SK-N-SH (cell line): Measurements from ENCODE around the gene GP1BA. TPM values are rescaled to one million over a fixed set of nuclear protein-coding genes. Genes with fewer than 3 reads are reported as not detected.

Source experiments
- CTCF ChIA-PET: fragments of 300-600, 350-600 bp; formaldehyde crosslinking; extraction: SDS; loops from one replicate; lab custom pipeline; 2021; lab: Yijun Ruan, JAX
- POLR2A ChIA-PET: fragments of 350-600 bp; sonication (Branson Sonifier 250); formaldehyde crosslinking; extraction: SDS; loops from one replicate; lab custom pipeline; 2020; ENCODE audit warnings: antibody characterized with exemption, inconsistent platforms; lab: Yijun Ruan, JAX
- DNase-seq: peaks from one replicate; pipeline ENCODE4 v3.0.0; 2012
- H2AFZ ChIP-seq: fragments of 200-600 bp; sonication (generic); 2 replicates; pipeline ENCODE4 v1.8.1; 2016; ENCODE audit warnings: antibody characterized with exemption, mild to moderate bottlenecking, low read depth
- H3F3A ChIP-seq: fragments of 200-600 bp; sonication (generic); replicated peaks from 2 replicates; pipeline ENCODE3; 2016; ENCODE audit warnings: antibody characterized with exemption, mild to moderate bottlenecking; ENCODE audit not compliant: insufficient read depth
- H3K27ac ChIP-seq, 2 experiments: fragments of 200-500 bp in 1 of 2; fragments of 200-600 bp in 1 of 2; sonication (Bioruptor generic) in 1 of 2; sonication (generic), shearing (Covaris generic) in 1 of 2; 2 replicates each; pipeline versions ENCODE4 v1.5.1 to v1.6.1; 2014 to 2016; ENCODE audit warnings: low read depth in 2 of 2, inconsistent platforms in 1 of 2, low read length in 1 of 2, mild to moderate bottlenecking in 1 of 2, mixed read lengths in 1 of 2
- H3K27me3 ChIP-seq: fragments of 200-600 bp; sonication (generic), shearing (Covaris generic); 2 replicates; pipeline ENCODE4 v1.6.1; 2016; ENCODE audit warnings: mixed run types; ENCODE audit not compliant: insufficient read depth
- H3K36me3 ChIP-seq, 2 experiments: fragments of 200-500 bp in 1 of 2; fragments of 200-600 bp in 1 of 2; sonication (Bioruptor generic) in 1 of 2; sonication (generic) in 1 of 2; replicated peaks in 1 of 2; 2 replicates each; pipeline versions ENCODE3 to v1.5.1; 2014 to 2016; ENCODE audit warnings: low read length in 1 of 2, mild to moderate bottlenecking in 1 of 2; ENCODE audit not compliant: insufficient read depth in 2 of 2, control insufficient read depth in 1 of 2
- H3K4me1 ChIP-seq, 2 experiments: fragments of 200-500 bp in 1 of 2; fragments of 200-600 bp in 1 of 2; sonication (Bioruptor generic) in 1 of 2; sonication (generic), shearing (Covaris generic) in 1 of 2; 2 replicates each; pipeline versions ENCODE4 v1.5.1 to v1.6.1; 2014 to 2016; ENCODE audit warnings: low read depth in 1 of 2, low read length in 1 of 2, mixed run types in 1 of 2; ENCODE audit not compliant: insufficient read depth in 2 of 2, control insufficient read depth in 1 of 2
- H3K4me2 ChIP-seq: fragments of 200-600 bp; sonication (generic), shearing (Covaris generic); 2 replicates; pipeline ENCODE4 v1.6.1; 2017; ENCODE audit warnings: mixed run types
- H3K4me3 ChIP-seq, 2 experiments: fragments of 200-500 bp in 1 of 2; fragments of 200-600 bp in 1 of 2; sonication (Bioruptor generic) in 1 of 2; sonication (generic), shearing (Covaris generic) in 1 of 2; 2 replicates each; pipeline versions ENCODE4 v1.5.1 to v1.8.1; 2014 to 2016; ENCODE audit warnings: low read depth in 2 of 2, inconsistent platforms in 1 of 2, low read length in 1 of 2, mild to moderate bottlenecking in 1 of 2, mixed read lengths in 1 of 2, moderate library complexity in 1 of 2
- H3K79me2 ChIP-seq: fragments of 200-600 bp; sonication (generic); 2 replicates; pipeline ENCODE4 v1.8.1; 2017; ENCODE audit warnings: mild to moderate bottlenecking; ENCODE audit not compliant: insufficient read depth
- H3K9ac ChIP-seq: fragments of 200-600 bp; sonication (generic); 2 replicates; pipeline ENCODE4 v1.6.1; 2017; ENCODE audit warnings: mixed run types
- H3K9me2 ChIP-seq: fragments of 200-600 bp; sonication (generic); 2 replicates; pipeline ENCODE4 v1.6.1; 2017; ENCODE audit warnings: mixed run types
- H3K9me3 ChIP-seq: fragments of 200-600 bp; sonication (generic); 2 replicates; pipeline ENCODE4 v1.6.1; 2017; ENCODE audit warnings: mixed run types, mild to moderate bottlenecking, moderate library complexity
- H4K20me1 ChIP-seq: fragments of 200-600 bp; sonication (generic); 2 replicates; pipeline ENCODE4 v1.6.1; 2017; ENCODE audit warnings: mild to moderate bottlenecking, mixed run types; ENCODE audit not compliant: insufficient read depth
- CTCF ChIP-seq: fragments of 200-600 bp; sonication (generic); IDR thresholded peaks from 2 replicates; pipeline ENCODE4 v1.6.1; 2017; ENCODE audit warnings: antibody characterized with exemption, mild to moderate bottlenecking, moderate library complexity
- ELF1 ChIP-seq: IDR thresholded peaks from 2 replicates; pipeline ENCODE4 v1.4.0; 2012
- EP300 ChIP-seq, 2 experiments: IDR thresholded peaks; 2 replicates each; pipeline versions ENCODE4 v1.4.0 to v1.6.1; 2012; ENCODE audit warnings: borderline replicate concordance in 1 of 2, low read depth in 1 of 2, low read length in 1 of 2
- FOSL2 ChIP-seq: IDR thresholded peaks from 2 replicates; pipeline ENCODE4 v1.4.0; 2012; ENCODE audit warnings: low read depth, mild to moderate bottlenecking, moderate library complexity, borderline replicate concordance
- FOXM1 ChIP-seq: IDR thresholded peaks from 2 replicates; pipeline ENCODE4 v1.4.0; 2012; ENCODE audit warnings: low read depth, mild to moderate bottlenecking
- GATA2 ChIP-seq: sonication (generic); formaldehyde crosslinking; IDR thresholded peaks from 2 replicates; pipeline ENCODE4 v1.5.0; 2020; ENCODE audit warnings: mild to moderate bottlenecking, missing genetic modification reagents
- IRF3 ChIP-seq: fragments of 150-350 bp; IDR thresholded peaks from 2 replicates; pipeline ENCODE4 v1.6.1; 2016; ENCODE audit warnings: mild to moderate bottlenecking, low read depth, low read length
- JUND ChIP-seq: IDR thresholded peaks from 2 replicates; pipeline ENCODE4 v1.4.0; 2012
- MAX ChIP-seq: IDR thresholded peaks from 2 replicates; pipeline ENCODE4 v1.4.0; 2012; ENCODE audit warnings: low read depth
- MEF2A ChIP-seq: IDR thresholded peaks from 2 replicates; pipeline ENCODE4 v1.4.0; 2012; ENCODE audit warnings: low read depth, borderline replicate concordance
- MXI1 ChIP-seq: IDR thresholded peaks from 2 replicates; pipeline ENCODE4 v1.6.1; 2012; ENCODE audit warnings: mild to moderate bottlenecking, low read depth, low read length, improper control_type of control experiment
- NFIC ChIP-seq: IDR thresholded peaks from 2 replicates; pipeline ENCODE4 v1.4.0; 2012; ENCODE audit warnings: borderline replicate concordance
- NRF1 ChIP-seq: IDR thresholded peaks from 2 replicates; pipeline ENCODE4 v1.6.1; 2012; ENCODE audit warnings: low read depth, mild to moderate bottlenecking, low read length
- POLR2AphosphoS5 ChIP-seq: IDR thresholded peaks from 2 replicates; pipeline ENCODE4 v1.6.1; 2012; ENCODE audit warnings: low read depth, low read length
- RCOR1 ChIP-seq: fragments of 150-350 bp; IDR thresholded peaks from 2 replicates; pipeline ENCODE4 v1.6.1; 2017; ENCODE audit warnings: antibody characterized with exemption, low read length
- RFX5 ChIP-seq: IDR thresholded peaks from 2 replicates; pipeline ENCODE4 v1.6.1; 2012; ENCODE audit warnings: mild to moderate bottlenecking, improper control_type of control experiment, low read length
- SIN3A ChIP-seq: IDR thresholded peaks from 2 replicates; pipeline ENCODE4 v1.6.1; 2012; ENCODE audit warnings: low read depth, mild to moderate bottlenecking, low read length, moderate library complexity, borderline replicate concordance
- SMC3 ChIP-seq: IDR thresholded peaks from 2 replicates; pipeline ENCODE4 v1.6.1; 2012; ENCODE audit warnings: low read depth, low read length, improper control_type of control experiment
- TCF12 ChIP-seq: IDR thresholded peaks from 2 replicates; pipeline ENCODE4 v1.4.0; 2012
- TEAD4 ChIP-seq: IDR thresholded peaks from 2 replicates; pipeline ENCODE4 v1.4.0; 2012; ENCODE audit warnings: mild to moderate bottlenecking, borderline replicate concordance; ENCODE audit not compliant: insufficient read depth
- USF1 ChIP-seq: IDR thresholded peaks from 2 replicates; pipeline ENCODE4 v1.4.0; 2012; ENCODE audit warnings: low read depth, borderline replicate concordance
- YY1 ChIP-seq: IDR thresholded peaks from 2 replicates; pipeline ENCODE4 v1.4.0; 2012; ENCODE audit warnings: low read depth, mild to moderate bottlenecking
- WGBS: methylation state at CpG from one replicate; pipeline ENCODE4 v1.1.6; 2017; ENCODE audit warnings: low lambda C conversion rate; 5-methylcytosine and 5-hydroxymethylcytosine counted together
- polyA plus RNA-seq, 3 experiments: library from polyadenylated mRNA; depleted of rRNA; stranded (reverse); fragments of >200 nt; gene quantifications; 2 replicates each; pipeline ENCODE4 v1.2.3, GENCODE V29; 2012
- TF ChIP-seq, protein P1 (sequence below): fragments of 150-350 bp; IDR thresholded peaks from 2 replicates; pipeline ENCODE4 v1.6.1; 2017; ENCODE audit warnings: antibody characterized with exemption, low read length, low read depth, borderline replicate concordance

The GP1BA gene
- polyA plus RNA-seq, 1 of the 3 experiments (the other 2 are of a cell fraction), result not detected

- Histone ChIP-seq H3K4me1 (peaks cover 9 to 14% of the 10 kb centered on the region in 2 experiments; a peak in 2 of 4 replicates), H3K4me3 (no peak overlapping the region), H3K79me2 (peaks cover 22% of the 10 kb centered on the region), H3K4me2 (no peak overlapping the region), H3K36me3 (peaks cover 18 to 35% of the 10 kb centered on the region in 2 experiments), H4K20me1 (no peaks in the 10 kb centered on the region), H3K9me3 (no peaks in the 10 kb centered on the region), H3K9me2 (no peaks in the 10 kb centered on the region), H2AFZ (no peak overlapping the region), H3K27ac (no peak overlapping the region), H3K27me3 (no peaks in the 10 kb centered on the region), H3K9ac (no peak overlapping the region), H3F3A (peaks cover 7% of the 10 kb centered on the region)
- WGBS, result 93% methylated on average over 10 of the region's 12 CpGs
- ChIA-PET CTCF (interaction anchor here (1.1 to 6.6 kb wide), 4 partner anchors 7 to 69 kb away, joined by 3 to 52 read pairs (median 22); partner anchors contain the start of genes CAMTA2, CHRNE and KIF1C), POLR2A (interaction anchor here (1.1 kb wide), 1 partner anchor 8 kb away, joined by 3 read pairs; no protein-coding TSS in a partner anchor)
- DNase-seq, result no peak
- TF ChIP-seq FOSL2, result no peak
- no peak for TF ChIP-seq POLR2AphosphoS5
- no peak for TF ChIP-seq YY1
- no peak for TF ChIP-seq IRF3
- TF ChIP-seq FOXM1, result no peak
- TF ChIP-seq GATA2 (CRISPR knock-in tag), result no peak
- no peak for TF ChIP-seq USF1
- TF ChIP-seq SMC3, result no peak
These were observed 40.7 kb downstream of the GP1BA start for GRCh38 chr17:4972752-4973151.

- ChIA-PET POLR2A (no interaction called here), CTCF (interaction anchor here (1.1 to 6.6 kb wide), 5 partner anchors 7 to 89 kb away, joined by 3 to 52 read pairs (median 4); partner anchors contain the start of genes CHRNE and KIF1C)
- Histone ChIP-seq H4K20me1 (no peaks in the 10 kb centered on the region), H3K79me2 (peaks cover 18% of the 10 kb centered on the region), H3K9ac (no peak overlapping the region), H3K27ac (no peak overlapping the region), H3K36me3 (peaks cover 23 to 42% of the 10 kb centered on the region in 2 experiments), H2AFZ (no peak overlapping the region), H3K27me3 (no peaks in the 10 kb centered on the region), H3K9me3 (no peaks in the 10 kb centered on the region), H3K4me3 (no peak overlapping the region), H3K9me2 (no peaks in the 10 kb centered on the region), H3K4me2 (no peak overlapping the region), H3K4me1 (peaks cover 9 to 14% of the 10 kb centered on the region in 2 experiments; a peak in 2 of 4 replicates), H3F3A (peaks cover 7% of the 10 kb centered on the region)
- no peak for DNase-seq
- WGBS, result 89% methylated on average over 8 of the region's 10 CpGs
- TF ChIP-seq ELF1 (no peak), MXI1 (no peak), TEAD4 (no peak), CTCF (no peak), JUND (no peak), NFIC (no peak), RFX5 (no peak), SIN3A (no peak), EP300 (IDR thresholded peaks at IDR 0.05; ENCODE audit: borderline replicate concordance in 1 of 2, low read depth in 1 of 2, low read length in 1 of 2) (no peak), MAX (no peak), YY1 (no peak), TCF12 (no peak), NRF1 (no peak), RCOR1 (no peak), MEF2A (no peak), SMC3 (no peak)
- TF ChIP-seq, protein P1, sequence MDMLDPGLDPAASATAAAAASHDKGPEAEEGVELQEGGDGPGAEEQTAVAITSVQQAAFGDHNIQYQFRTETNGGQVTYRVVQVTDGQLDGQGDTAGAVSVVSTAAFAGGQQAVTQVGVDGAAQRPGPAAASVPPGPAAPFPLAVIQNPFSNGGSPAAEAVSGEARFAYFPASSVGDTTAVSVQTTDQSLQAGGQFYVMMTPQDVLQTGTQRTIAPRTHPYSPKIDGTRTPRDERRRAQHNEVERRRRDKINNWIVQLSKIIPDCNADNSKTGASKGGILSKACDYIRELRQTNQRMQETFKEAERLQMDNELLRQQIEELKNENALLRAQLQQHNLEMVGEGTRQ, result no peak
These were observed 41.4 kb downstream of the GP1BA start for GRCh38 chr17:4973256-4974114.
